Neural cell (in vitro differentiated cells): ENCODE results near the gene ABRAXAS1. TPM values are rescaled to one million over a fixed set of nuclear protein-coding genes. Genes with fewer than 3 reads are reported as not detected.

Experiments
- H2AFZ ChIP-seq: fragments of 200-600, 300-800 bp; sonication (generic), shearing (Covaris generic); 2 replicates; pipeline ENCODE4 v1.6.0; 2014; ENCODE audit warnings: low read depth, mild to moderate bottlenecking, antibody characterized with exemption, low read length, moderate library complexity
- H3F3A ChIP-seq: fragments of 200-600 bp; shearing (Covaris generic); 2 replicates; pipeline ENCODE4 v1.6.1; 2016; ENCODE audit warnings: mild to moderate bottlenecking, moderate library complexity, mixed read lengths, antibody characterized with exemption, low read length; ENCODE audit not compliant: insufficient read depth, poor library complexity, severe bottlenecking
- H3K27ac ChIP-seq: fragments of 200-600, 300-800 bp; sonication (generic), shearing (Covaris generic); 2 replicates; pipeline ENCODE4 v1.5.1; 2014; ENCODE audit warnings: mild to moderate bottlenecking, low read length, moderate library complexity
- H3K27me3 ChIP-seq: fragments of 300-800, 200-600 bp; sonication (generic), shearing (Covaris generic); 2 replicates; pipeline ENCODE4 v1.6.0; 2014; ENCODE audit warnings: mild to moderate bottlenecking, low read depth, low read length, moderate library complexity; ENCODE audit not compliant: insufficient read depth
- H3K36me3 ChIP-seq: fragments of 300-800, 200-600 bp; sonication (generic), shearing (Covaris generic); 2 replicates; pipeline ENCODE4 v1.5.1; 2014; ENCODE audit warnings: mild to moderate bottlenecking, antibody characterized with exemption, low read length, moderate library complexity; ENCODE audit not compliant: insufficient read depth
- H3K4me2 ChIP-seq: fragments of 300-800, 200-600 bp; sonication (generic), shearing (Covaris generic); 2 replicates; pipeline ENCODE4 v1.6.0; 2014; ENCODE audit warnings: mild to moderate bottlenecking, low read length
- H3K4me3 ChIP-seq: fragments of 300-800, 200-600 bp; sonication (generic), shearing (Covaris generic); 2 replicates; pipeline ENCODE4 v1.5.1; 2014; ENCODE audit warnings: mild to moderate bottlenecking, low read length, moderate library complexity
- H3K79me2 ChIP-seq: fragments of 200-600 bp; shearing (Covaris generic); replicated peaks from 2 replicates; pipeline ENCODE4 v1.6.0; 2014; ENCODE audit warnings: mild to moderate bottlenecking, low read length, moderate library complexity; ENCODE audit not compliant: insufficient read depth
- H3K9ac ChIP-seq: fragments of 300-800, 200-600 bp; sonication (generic), shearing (Covaris generic); 2 replicates; pipeline ENCODE4 v1.6.1; 2016; ENCODE audit warnings: mild to moderate bottlenecking, low read length, mixed read lengths
- H3K9me2 ChIP-seq: fragments of 200-600 bp; shearing (Covaris generic); 2 replicates; pipeline ENCODE4 v1.6.1; 2016; ENCODE audit warnings: mild to moderate bottlenecking, low read length, mixed read lengths; ENCODE audit not compliant: insufficient read depth
- H3K9me3 ChIP-seq: fragments of 200-600, 300-800 bp; sonication (generic), shearing (Covaris generic); 2 replicates; pipeline ENCODE4 v1.6.1; 2016; ENCODE audit warnings: mild to moderate bottlenecking, mixed run types, low read length, moderate library complexity, mixed read lengths
- H4K20me1 ChIP-seq: fragments of 200-600 bp; shearing (Covaris generic); 2 replicates; pipeline ENCODE4 v1.6.1; 2016; ENCODE audit warnings: mild to moderate bottlenecking, mixed run types; ENCODE audit not compliant: insufficient read depth
- EP300 ChIP-seq: fragments of 450-650 bp; conservative IDR thresholded peaks from 2 replicates; pipeline ENCODE4 v1.6.1; 2014; ENCODE audit warnings: antibody characterized with exemption, mild to moderate bottlenecking, moderate library complexity; ENCODE audit not compliant: poor library complexity, severe bottlenecking
- EZH2 ChIP-seq: fragments of 200-600, 300-800 bp; shearing (Covaris generic), sonication (generic); IDR thresholded peaks from 2 replicates; pipeline ENCODE4 v1.6.1; 2014; ENCODE audit warnings: antibody characterized with exemption, low read length, borderline replicate concordance, mild to moderate bottlenecking; ENCODE audit not compliant: insufficient read depth, poor library complexity, severe bottlenecking
- MXI1 ChIP-seq: fragments of 450-650 bp; conservative IDR thresholded peaks from 2 replicates; pipeline ENCODE4 v1.6.1; 2014; ENCODE audit warnings: antibody characterized with exemption, mild to moderate bottlenecking; ENCODE audit not compliant: poor library complexity, severe bottlenecking
- POLR2AphosphoS5 ChIP-seq: IDR thresholded peaks from 2 replicates; pipeline ENCODE4 v1.6.1; 2012
- RAD21 ChIP-seq: fragments of 450-650 bp; conservative IDR thresholded peaks from 2 replicates; pipeline ENCODE4 v1.6.1; 2014; ENCODE audit warnings: antibody characterized with exemption, mild to moderate bottlenecking, moderate library complexity
- SMC3 ChIP-seq: fragments of 450-650 bp; conservative IDR thresholded peaks from 2 replicates; pipeline ENCODE4 v1.6.1; 2014; ENCODE audit warnings: antibody characterized with exemption, mild to moderate bottlenecking, moderate library complexity; ENCODE audit not compliant: poor library complexity
- TAF1 ChIP-seq: IDR thresholded peaks from 2 replicates; pipeline ENCODE4 v1.6.1; 2012; ENCODE audit warnings: low read depth
- polyA plus RNA-seq: library from polyadenylated mRNA; depleted of rRNA; stranded (reverse); fragments of >200 nt; gene quantifications from 2 replicates; pipeline ENCODE4 v1.2.3, GENCODE V29; 2014
- TF ChIP-seq, protein P1 (sequence below): fragments of 450-650 bp; IDR thresholded peaks from 2 replicates; pipeline ENCODE4 v1.5.1; 2014; ENCODE audit warnings: antibody characterized with exemption, mild to moderate bottlenecking, moderate library complexity; ENCODE audit not compliant: poor library complexity, severe bottlenecking
- TF ChIP-seq, protein P2 (sequence below): IDR thresholded peaks from 2 replicates; pipeline ENCODE4 v1.6.1; 2012; ENCODE audit warnings: borderline replicate concordance

Gene ABRAXAS1
- polyA plus RNA-seq, 1 donor from 2014 or later, result 1.1 TPM

DNA sequence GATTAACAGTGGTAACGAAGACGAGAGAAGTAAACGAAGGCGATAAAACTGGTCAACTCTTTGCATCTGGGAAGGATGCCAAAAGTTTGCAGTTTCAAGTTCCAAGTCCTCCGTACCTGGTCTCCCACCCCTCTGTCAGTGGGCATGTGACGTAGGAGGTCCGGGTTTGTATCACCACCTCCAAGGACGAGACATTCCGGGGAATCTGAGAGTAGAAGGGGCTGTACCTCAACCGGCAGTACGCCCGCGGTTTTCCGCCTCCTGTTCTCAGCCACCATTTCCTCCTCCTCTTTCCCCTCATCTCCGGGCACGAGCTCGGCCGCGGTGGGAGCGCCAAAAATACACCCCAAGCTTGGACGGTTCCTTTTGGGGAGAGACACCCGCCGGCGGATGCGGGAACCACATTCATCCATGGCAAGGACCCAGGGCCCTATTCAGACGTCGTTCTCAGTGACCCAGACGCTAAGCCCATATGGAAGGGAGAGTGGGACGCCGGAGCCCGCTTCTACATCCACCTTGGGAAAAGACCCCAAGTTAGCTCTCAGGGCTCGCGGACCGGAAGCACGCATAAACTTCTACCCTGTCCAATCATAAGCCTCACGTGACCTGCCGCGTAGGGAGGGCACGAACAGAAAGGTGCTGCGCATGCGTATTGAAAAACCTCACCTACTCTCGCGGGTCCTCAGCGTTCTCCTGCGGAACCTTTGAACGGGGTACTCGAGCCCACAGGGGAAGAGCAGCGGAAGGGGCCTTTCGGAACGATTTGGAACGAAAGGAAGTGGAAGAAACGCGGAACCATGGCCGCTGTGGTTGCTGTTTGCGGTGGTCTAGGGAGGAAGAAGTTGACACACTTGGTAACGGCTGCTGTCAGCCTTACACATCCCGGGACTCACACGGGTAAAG is 29.4 kb downstream of the ABRAXAS1 start, which contains the start of the genes HELQ and MRPS18C:
Gene HELQ, minus strand, starts transcription at position 543 of the 903 bp plus-strand sequence. Its CDS starts 130 bp downstream, at position 413.
Gene MRPS18C, plus strand, starts transcription at position 778 of the 903 bp plus-strand sequence. Its CDS starts 20 bp downstream, at position 798.
- TF ChIP-seq, protein P1, sequence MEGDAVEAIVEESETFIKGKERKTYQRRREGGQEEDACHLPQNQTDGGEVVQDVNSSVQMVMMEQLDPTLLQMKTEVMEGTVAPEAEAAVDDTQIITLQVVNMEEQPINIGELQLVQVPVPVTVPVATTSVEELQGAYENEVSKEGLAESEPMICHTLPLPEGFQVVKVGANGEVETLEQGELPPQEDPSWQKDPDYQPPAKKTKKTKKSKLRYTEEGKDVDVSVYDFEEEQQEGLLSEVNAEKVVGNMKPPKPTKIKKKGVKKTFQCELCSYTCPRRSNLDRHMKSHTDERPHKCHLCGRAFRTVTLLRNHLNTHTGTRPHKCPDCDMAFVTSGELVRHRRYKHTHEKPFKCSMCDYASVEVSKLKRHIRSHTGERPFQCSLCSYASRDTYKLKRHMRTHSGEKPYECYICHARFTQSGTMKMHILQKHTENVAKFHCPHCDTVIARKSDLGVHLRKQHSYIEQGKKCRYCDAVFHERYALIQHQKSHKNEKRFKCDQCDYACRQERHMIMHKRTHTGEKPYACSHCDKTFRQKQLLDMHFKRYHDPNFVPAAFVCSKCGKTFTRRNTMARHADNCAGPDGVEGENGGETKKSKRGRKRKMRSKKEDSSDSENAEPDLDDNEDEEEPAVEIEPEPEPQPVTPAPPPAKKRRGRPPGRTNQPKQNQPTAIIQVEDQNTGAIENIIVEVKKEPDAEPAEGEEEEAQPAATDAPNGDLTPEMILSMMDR, result peak; percentile 57
- TF ChIP-seq TAF1, result peak; percentile 80
- TF ChIP-seq, protein P2, sequence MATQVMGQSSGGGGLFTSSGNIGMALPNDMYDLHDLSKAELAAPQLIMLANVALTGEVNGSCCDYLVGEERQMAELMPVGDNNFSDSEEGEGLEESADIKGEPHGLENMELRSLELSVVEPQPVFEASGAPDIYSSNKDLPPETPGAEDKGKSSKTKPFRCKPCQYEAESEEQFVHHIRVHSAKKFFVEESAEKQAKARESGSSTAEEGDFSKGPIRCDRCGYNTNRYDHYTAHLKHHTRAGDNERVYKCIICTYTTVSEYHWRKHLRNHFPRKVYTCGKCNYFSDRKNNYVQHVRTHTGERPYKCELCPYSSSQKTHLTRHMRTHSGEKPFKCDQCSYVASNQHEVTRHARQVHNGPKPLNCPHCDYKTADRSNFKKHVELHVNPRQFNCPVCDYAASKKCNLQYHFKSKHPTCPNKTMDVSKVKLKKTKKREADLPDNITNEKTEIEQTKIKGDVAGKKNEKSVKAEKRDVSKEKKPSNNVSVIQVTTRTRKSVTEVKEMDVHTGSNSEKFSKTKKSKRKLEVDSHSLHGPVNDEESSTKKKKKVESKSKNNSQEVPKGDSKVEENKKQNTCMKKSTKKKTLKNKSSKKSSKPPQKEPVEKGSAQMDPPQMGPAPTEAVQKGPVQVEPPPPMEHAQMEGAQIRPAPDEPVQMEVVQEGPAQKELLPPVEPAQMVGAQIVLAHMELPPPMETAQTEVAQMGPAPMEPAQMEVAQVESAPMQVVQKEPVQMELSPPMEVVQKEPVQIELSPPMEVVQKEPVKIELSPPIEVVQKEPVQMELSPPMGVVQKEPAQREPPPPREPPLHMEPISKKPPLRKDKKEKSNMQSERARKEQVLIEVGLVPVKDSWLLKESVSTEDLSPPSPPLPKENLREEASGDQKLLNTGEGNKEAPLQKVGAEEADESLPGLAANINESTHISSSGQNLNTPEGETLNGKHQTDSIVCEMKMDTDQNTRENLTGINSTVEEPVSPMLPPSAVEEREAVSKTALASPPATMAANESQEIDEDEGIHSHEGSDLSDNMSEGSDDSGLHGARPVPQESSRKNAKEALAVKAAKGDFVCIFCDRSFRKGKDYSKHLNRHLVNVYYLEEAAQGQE, result peak; percentile 55
- TF ChIP-seq POLR2AphosphoS5, result peak; percentile 87
- peak; percentile 57 for TF ChIP-seq SMC3
- peak; percentile 44 for TF ChIP-seq RAD21
- peak; percentile 57 for TF ChIP-seq EP300
- TF ChIP-seq MXI1, result peak; percentile 90
- no peak for TF ChIP-seq EZH2
- H4K20me1 ChIP-seq, result no peaks in the 10 kb centered on the region
- no peaks in the 10 kb centered on the region for H3K9me3 ChIP-seq
- H3K36me3 ChIP-seq, result no peaks in the 10 kb centered on the region
- H3K9ac ChIP-seq, result peak within 1 kb of the TSS; percentile 77
- no peaks in the 10 kb centered on the region for H3K9me2 ChIP-seq
- H3K79me2 ChIP-seq, result peaks cover 25% of the 10 kb centered on the region
- H3K27me3 ChIP-seq, result no peaks in the 10 kb centered on the region
- peak within 1 kb of the TSS; percentile 86 for H3K4me2 ChIP-seq
- peak within 1 kb of the TSS; percentile 75 for H3K27ac ChIP-seq
- no peaks in the 10 kb centered on the region for H3F3A ChIP-seq
- H3K4me3 ChIP-seq, result peak within 1 kb of the TSS; percentile 89
- peak within 1 kb of the TSS; percentile 94 for H2AFZ ChIP-seq

DNA sequence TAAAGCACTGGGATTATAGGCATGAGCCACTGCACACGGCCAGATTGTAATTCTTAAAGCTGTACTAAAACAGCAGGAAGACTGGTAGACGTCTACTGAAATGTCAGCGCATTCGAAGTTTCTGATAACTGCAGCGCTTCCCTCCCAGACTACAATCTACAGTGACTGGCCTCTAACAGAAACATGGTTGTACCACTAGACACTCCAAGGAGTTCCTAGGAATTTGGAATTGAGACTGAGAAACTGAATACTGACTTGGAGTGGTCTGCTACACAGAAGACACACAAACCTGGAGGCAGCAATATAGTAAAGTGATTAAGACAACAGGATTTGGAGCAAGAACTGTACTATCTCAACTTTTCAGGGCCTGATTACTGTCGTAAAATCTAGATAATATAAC is 30.2 kb downstream of the ABRAXAS1 start:
- TF ChIP-seq RAD21 (no peak), POLR2AphosphoS5 (no peak), EP300 (no peak), MXI1 (no peak), SMC3 (no peak), TAF1 (no peak), EZH2 (no peak)
- TF ChIP-seq, protein P1, result no peak
- TF ChIP-seq, protein P2, result no peak
- Histone ChIP-seq H4K20me1 (no peaks in the 10 kb centered on the region), H3K9ac (peak overlapping the region; percentile 77), H3K9me3 (no peaks in the 10 kb centered on the region), H3K36me3 (no peaks in the 10 kb centered on the region), H3K79me2 (peaks cover 25% of the 10 kb centered on the region), H2AFZ (peak overlapping the region; percentile 94), H3K4me3 (peak overlapping the region; percentile 89), H3K27ac (no peak overlapping the region), H3K9me2 (no peaks in the 10 kb centered on the region), H3F3A (no peaks in the 10 kb centered on the region), H3K27me3 (no peaks in the 10 kb centered on the region), H3K4me2 (peak overlapping the region; percentile 86)
